Measurements from ENCODE around the gene SETD1B.

Gene SETD1B

DNA sequence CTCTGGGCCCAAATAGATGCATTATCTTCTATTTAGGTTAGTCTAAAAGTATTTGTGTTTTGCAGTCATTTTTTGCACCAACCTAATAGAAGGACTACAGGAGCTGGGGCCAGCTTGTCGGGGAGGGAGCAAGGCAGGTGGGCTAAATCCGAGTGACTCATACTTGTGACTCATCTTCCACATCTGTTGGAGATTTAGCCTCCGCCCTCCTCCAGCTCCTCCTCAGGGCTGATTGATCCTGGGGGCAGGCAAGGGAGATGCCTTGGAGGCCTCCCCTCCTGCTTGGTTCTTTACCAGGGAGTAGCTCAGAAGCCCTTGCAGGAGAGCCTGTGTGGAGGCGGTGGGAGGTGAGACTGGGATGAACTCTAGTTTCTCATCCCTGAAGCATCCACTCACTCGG is 38.2 kb upstream of the SETD1B start:
- Histone ChIP-seq H3K27me3 (no peaks in the 10 kb centered on the region), H3K36me3 (peaks cover 25% of the 10 kb centered on the region), H3K4me3 (ENCODE audit: low read depth, low read length) (no peak overlapping the region), H3K4me1 (peaks cover 32% of the 10 kb centered on the region), H3K9me3 (no peaks in the 10 kb centered on the region; the same call in 1 of the 2 replicates)
- TF ChIP-seq CTCF (IDR thresholded peaks at IDR 0.05; ENCODE audit: low read depth, low read length), result no peak
- DNase-seq, result peak; percentile 45

- TF ChIP-seq CTCF (IDR thresholded peaks at IDR 0.05; ENCODE audit: low read depth, low read length), result no peak
- no peaks in the 10 kb centered on the region for H3K27me3 ChIP-seq
- H3K4me1 ChIP-seq, result peaks cover 32% of the 10 kb centered on the region
- H3K4me3 ChIP-seq (ENCODE audit: low read depth, low read length), result no peak overlapping the region
- H3K36me3 ChIP-seq, result peaks cover 25% of the 10 kb centered on the region
- H3K9me3 ChIP-seq, result no peaks in the 10 kb centered on the region; the same call in 1 of the 2 replicates
- DNase-seq, result no peak
Measured at GRCh38 chr12:121766290-121767039, 37.3 kb upstream of the SETD1B start.

- DNase-seq, result peak; percentile 86
- H3K27me3 ChIP-seq, result no peaks in the 10 kb centered on the region
- H3K4me1 ChIP-seq, result peaks cover 32% of the 10 kb centered on the region
- H3K4me3 ChIP-seq (ENCODE audit: low read depth, low read length), result no peak overlapping the region
- peaks cover 25% of the 10 kb centered on the region for H3K36me3 ChIP-seq
- TF ChIP-seq CTCF (IDR thresholded peaks at IDR 0.05; ENCODE audit: low read depth, low read length), result no peak
- H3K9me3 ChIP-seq, result no peaks in the 10 kb centered on the region
Measured at GRCh38 chr12:121767525-121768016, 36.2 kb upstream of the SETD1B start.

- Histone ChIP-seq H3K4me3 (ENCODE audit: low read depth, low read length) (no peak overlapping the region), H3K9me3 (no peaks in the 10 kb centered on the region), H3K36me3 (peaks cover 14% of the 10 kb centered on the region), H3K4me1 (peaks cover 38% of the 10 kb centered on the region), H3K27me3 (no peaks in the 10 kb centered on the region)
- DNase-seq, result no peak
- TF ChIP-seq CTCF (IDR thresholded peaks at IDR 0.05; ENCODE audit: low read depth, low read length), result no peak
Measured at GRCh38 chr12:121769297-121769830, 34.4 kb upstream of the SETD1B start.

DNA sequence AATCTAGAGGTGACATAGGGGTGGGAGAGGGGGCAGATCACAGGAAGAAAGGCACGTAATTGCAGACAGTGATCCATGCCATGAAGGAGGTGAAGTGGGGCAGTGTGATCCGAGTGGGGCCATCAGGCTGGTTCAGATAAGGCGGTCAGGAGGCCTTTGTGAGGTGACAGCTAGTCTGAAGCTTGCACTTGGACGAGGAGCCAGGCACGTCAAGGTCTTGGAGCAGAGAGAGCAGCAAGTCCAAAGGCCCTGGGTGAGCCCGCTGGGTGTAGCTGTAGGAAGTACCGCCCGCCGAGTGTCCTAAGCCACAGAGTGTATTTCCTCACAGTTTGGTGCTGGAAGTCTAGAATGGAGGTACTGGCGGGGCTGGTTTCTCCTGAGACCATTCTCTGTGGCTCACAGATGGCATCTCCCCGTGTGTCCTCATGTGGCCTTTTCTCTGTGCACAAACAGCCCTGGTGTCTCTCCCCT is 33.9 kb upstream of the SETD1B start:
- Histone ChIP-seq H3K4me3 (ENCODE audit: low read depth, low read length) (no peak overlapping the region), H3K9me3 (no peaks in the 10 kb centered on the region), H3K27me3 (no peaks in the 10 kb centered on the region), H3K4me1 (peaks cover 38% of the 10 kb centered on the region), H3K36me3 (peaks cover 13% of the 10 kb centered on the region)
- no peak for DNase-seq
- no peak for TF ChIP-seq CTCF (IDR thresholded peaks at IDR 0.05; ENCODE audit: low read depth, low read length)

GRCh38 chr12:121770388-121770787 is 33.4 kb upstream of the SETD1B start:
- H3K4me1 ChIP-seq, result peaks cover 38% of the 10 kb centered on the region

More at GRCh38 chr12:121770388-121770787, 33.4 kb upstream of the SETD1B start:
- TF ChIP-seq CTCF (IDR thresholded peaks at IDR 0.05; ENCODE audit: low read depth, low read length), result no peak
- no peaks in the 10 kb centered on the region for H3K9me3 ChIP-seq
- no peak for DNase-seq
- no peak overlapping the region for H3K4me3 ChIP-seq (ENCODE audit: low read depth, low read length)
- H3K27me3 ChIP-seq, result no peaks in the 10 kb centered on the region
- H3K36me3 ChIP-seq, result peaks cover 11% of the 10 kb centered on the region

All from BE2C (cell line).